ENCODE data around the gene RIC1. TPM values are rescaled to one million over a fixed set of nuclear protein-coding genes. Genes with fewer than 3 reads are reported as not detected.

Gene RIC1
- total and polyA plus RNA-seq, 2 of the 13 experiments (the other 11 are each of a cell fraction or from before 2014, with no cell fraction given), result 18.2 to 19.0 TPM

DNA sequence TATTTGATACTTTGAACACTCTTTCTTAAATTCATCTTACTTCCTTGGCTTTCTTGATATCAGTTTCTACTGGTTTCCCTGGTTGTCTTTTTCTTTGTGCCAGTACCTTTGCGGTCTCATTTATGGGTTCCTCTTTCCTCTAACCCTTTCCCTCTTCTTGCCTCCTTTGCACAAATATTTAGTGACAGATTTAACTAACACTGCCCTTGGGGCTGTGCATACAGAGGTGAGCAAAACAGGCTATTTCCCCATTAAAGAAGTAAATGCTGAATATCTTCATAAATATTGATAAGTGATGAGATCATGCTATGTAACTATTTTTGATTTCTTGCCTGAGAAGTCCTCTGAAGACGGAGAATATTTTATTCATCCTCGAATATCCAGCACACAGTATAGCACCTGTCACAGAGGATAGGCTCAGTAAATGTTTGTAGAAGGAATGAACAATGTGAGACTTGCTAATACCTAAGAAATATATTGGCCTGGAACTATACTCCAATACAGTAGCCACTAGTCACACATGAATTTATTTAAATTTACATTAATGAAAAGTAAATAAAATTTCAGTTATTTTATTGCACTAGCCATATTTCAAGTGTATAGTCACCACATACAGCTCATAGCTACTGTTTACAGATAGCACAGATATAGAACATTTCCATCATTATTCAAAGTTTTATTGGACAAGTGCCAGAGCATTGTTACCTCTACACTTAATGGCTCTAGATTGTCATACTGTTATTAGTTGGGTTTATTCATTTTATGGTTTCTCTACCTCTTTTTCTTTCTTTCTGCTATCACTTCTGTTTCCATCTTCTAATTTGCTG, 90.4 kb downstream of the RIC1 start:
- Histone ChIP-seq H3K4me2 (ENCODE audit: low read depth, low read length) (no peak overlapping the region), H3K27me3 (ENCODE audit: control insufficient read depth in 1 of 2, insufficient read depth in 2 of 2, low read length in 2 of 2) (no peaks in the 10 kb centered on the region), H3K79me2 (ENCODE audit: insufficient read depth, low read length) (no peaks in the 10 kb centered on the region), H4K20me1 (ENCODE audit: insufficient read depth, low read length) (no peaks in the 10 kb centered on the region), H3K4me1 (ENCODE audit: insufficient read depth, low read length) (peaks cover 43% of the 10 kb centered on the region), H3K9me3 (ENCODE audit: low read length) (no peaks in the 10 kb centered on the region), H3K4me3 (replicated peaks in 1 of 3; ENCODE audit: insufficient read depth in 1 of 3, low read depth in 2 of 3, low read length in 3 of 3) (no peak overlapping the region), H3K36me3 (replicated peaks in 1 of 2; ENCODE audit: control insufficient read depth in 1 of 2, insufficient read depth in 2 of 2, low read length in 2 of 2) (peaks cover 0 to 7% of the 10 kb centered on the region in 2 experiments; a peak in 2 of 5 replicates), H3K27ac (ENCODE audit: extremely low read length, insufficient read depth, low read length) (peak overlapping the region; percentile 44), H2AFZ (ENCODE audit: low read length) (no peak overlapping the region), H3K9ac (ENCODE audit: insufficient read depth, low read depth, low read length) (no peak overlapping the region)
- ChIA-PET CTCF (ENCODE audit: low intra/inter-chr PET ratio, low total read pairs) (no interaction called here), POLR2A (no interaction called here)
- BruUV-seq (replicated peaks), result no TSS peak
- intact Hi-C loops (cut with micrococcal nuclease; ENCODE audit: unreplicated experiment), result loop anchor here (10.0 kb wide), 1 partner anchor 115 kb away; no protein-coding TSS in a partner anchor
- WGBS (ENCODE audit: low lambda C conversion rate), result 66% methylated on average over 3 of the region's 3 CpGs
- no peak for TF ChIP-seq RARA (CRISPR knock-in tag; IDR thresholded peaks at IDR 0.05)
- no peak for TF ChIP-seq ZFP41 (CRISPR knock-in tag; IDR thresholded peaks at IDR 0.05; ENCODE audit: borderline replicate concordance)
- no peak for TF ChIP-seq MLLT10 (CRISPR knock-in tag; IDR thresholded peaks at IDR 0.05)
- no peak for TF ChIP-seq SP4 (CRISPR knock-in tag; IDR thresholded peaks at IDR 0.05)
- no peak for TF ChIP-seq SMARCC2 (IDR thresholded peaks at IDR 0.05)
- no peak for TF ChIP-seq DPF2 (CRISPR knock-in tag; IDR thresholded peaks at IDR 0.05; ENCODE audit: borderline replicate concordance, low read depth)
- TF ChIP-seq ZNF720 (CRISPR knock-in tag; IDR thresholded peaks at IDR 0.05), result no peak
- TF ChIP-seq RFX3 (CRISPR knock-in tag; IDR thresholded peaks at IDR 0.05), result no peak
- TF ChIP-seq, protein P1, sequence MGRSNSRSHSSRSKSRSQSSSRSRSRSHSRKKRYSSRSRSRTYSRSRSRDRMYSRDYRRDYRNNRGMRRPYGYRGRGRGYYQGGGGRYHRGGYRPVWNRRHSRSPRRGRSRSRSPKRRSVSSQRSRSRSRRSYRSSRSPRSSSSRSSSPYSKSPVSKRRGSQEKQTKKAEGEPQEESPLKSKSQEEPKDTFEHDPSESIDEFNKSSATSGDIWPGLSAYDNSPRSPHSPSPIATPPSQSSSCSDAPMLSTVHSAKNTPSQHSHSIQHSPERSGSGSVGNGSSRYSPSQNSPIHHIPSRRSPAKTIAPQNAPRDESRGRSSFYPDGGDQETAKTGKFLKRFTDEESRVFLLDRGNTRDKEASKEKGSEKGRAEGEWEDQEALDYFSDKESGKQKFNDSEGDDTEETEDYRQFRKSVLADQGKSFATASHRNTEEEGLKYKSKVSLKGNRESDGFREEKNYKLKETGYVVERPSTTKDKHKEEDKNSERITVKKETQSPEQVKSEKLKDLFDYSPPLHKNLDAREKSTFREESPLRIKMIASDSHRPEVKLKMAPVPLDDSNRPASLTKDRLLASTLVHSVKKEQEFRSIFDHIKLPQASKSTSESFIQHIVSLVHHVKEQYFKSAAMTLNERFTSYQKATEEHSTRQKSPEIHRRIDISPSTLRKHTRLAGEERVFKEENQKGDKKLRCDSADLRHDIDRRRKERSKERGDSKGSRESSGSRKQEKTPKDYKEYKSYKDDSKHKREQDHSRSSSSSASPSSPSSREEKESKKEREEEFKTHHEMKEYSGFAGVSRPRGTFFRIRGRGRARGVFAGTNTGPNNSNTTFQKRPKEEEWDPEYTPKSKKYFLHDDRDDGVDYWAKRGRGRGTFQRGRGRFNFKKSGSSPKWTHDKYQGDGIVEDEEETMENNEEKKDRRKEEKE (IDR thresholded peaks at IDR 0.05), result no peak
- TF ChIP-seq HOXA5 (CRISPR knock-in tag; IDR thresholded peaks at IDR 0.05), result no peak
- no peak for TF ChIP-seq ELF4 (CRISPR knock-in tag; IDR thresholded peaks at IDR 0.05; ENCODE audit: borderline replicate concordance)
- TF ChIP-seq ATF7-NPFF (CRISPR knock-in tag; IDR thresholded peaks at IDR 0.05; ENCODE audit: low read depth), result no peak
- TF ChIP-seq, protein P2, sequence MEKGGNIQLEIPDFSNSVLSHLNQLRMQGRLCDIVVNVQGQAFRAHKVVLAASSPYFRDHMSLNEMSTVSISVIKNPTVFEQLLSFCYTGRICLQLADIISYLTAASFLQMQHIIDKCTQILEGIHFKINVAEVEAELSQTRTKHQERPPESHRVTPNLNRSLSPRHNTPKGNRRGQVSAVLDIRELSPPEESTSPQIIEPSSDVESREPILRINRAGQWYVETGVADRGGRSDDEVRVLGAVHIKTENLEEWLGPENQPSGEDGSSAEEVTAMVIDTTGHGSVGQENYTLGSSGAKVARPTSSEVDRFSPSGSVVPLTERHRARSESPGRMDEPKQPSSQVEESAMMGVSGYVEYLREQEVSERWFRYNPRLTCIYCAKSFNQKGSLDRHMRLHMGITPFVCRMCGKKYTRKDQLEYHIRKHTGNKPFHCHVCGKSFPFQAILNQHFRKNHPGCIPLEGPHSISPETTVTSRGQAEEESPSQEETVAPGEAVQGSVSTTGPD (CRISPR knock-in tag; IDR thresholded peaks at IDR 0.05), result no peak
- no peak for TF ChIP-seq ZSCAN31 (CRISPR knock-in tag; IDR thresholded peaks at IDR 0.05; ENCODE audit: low read depth)
- no peak for TF ChIP-seq TBP (CRISPR knock-in tag; IDR thresholded peaks at IDR 0.05)
- no peak for TF ChIP-seq KDM5B (CRISPR knock-in tag; IDR thresholded peaks at IDR 0.05; ENCODE audit: borderline replicate concordance)
- no peak for TF ChIP-seq FOXA3 (CRISPR knock-in tag; IDR thresholded peaks at IDR 0.05)
- no peak for TF ChIP-seq HHEX (CRISPR knock-in tag; IDR thresholded peaks at IDR 0.05)
- TF ChIP-seq ZNF547 (CRISPR knock-in tag; IDR thresholded peaks at IDR 0.05), result no peak
- FAIRE-seq (no peak), DNase-seq (ENCODE audit: low spot score) (no peak), ATAC-seq (no peak)
- in situ Hi-C loops (cut with HindIII; ENCODE audit: extremely low pct_ligation_motif_present, low pct_unique_long_range_greater_than_20kb), result no loop called here
